Activated T-helper 1 cell treated with Interleukin-2 at 50 U/mL for 16 hours (primary cell): ENCODE measurements around the gene MYPOP.
A peak's percentile ranks its signal among the peaks of the same experiment; 100 is the strongest.
"Not testable (repeated sequence)": the region's sequence is repeated elsewhere in the genome, so short reads cannot be mapped to it uniquely, and the experiment has no call there.

ENCODE experiments used
- DNase-seq: peaks from one replicate; pipeline ENCODE4 v3.0.0-alpha.2; 2020; ENCODE audit warnings: low read depth

The MYPOP gene

GRCh38 chr19:45883881-45884681 is 18.3 kb downstream of the MYPOP start:
- DNase-seq: no peak

- no peak for DNase-seq
Measured at GRCh38 chr19:45883586-45883880, 18.9 kb downstream of the MYPOP start.

GRCh38 chr19:45882652-45883585 is 19.5 kb downstream of the MYPOP start:
- DNase-seq: peak; percentile 65

GRCh38 chr19:45881909-45882528 is 20.4 kb downstream of the MYPOP start:
- no peak for DNase-seq

- no peak for DNase-seq
Measured at GRCh38 chr19:45881082-45881908, 21.1 kb downstream of the MYPOP start.

- no peak for DNase-seq
Measured at GRCh38 chr19:45879971-45880370, 22.4 kb downstream of the MYPOP start.

GRCh38 chr19:45879055-45879454 is 23.4 kb downstream of the MYPOP start:
- DNase-seq: no peak

- DNase-seq: no peak
Measured at GRCh38 chr19:45878043-45878794, 24.2 kb downstream of the MYPOP start.

- no peak for DNase-seq
Measured at GRCh38 chr19:45876411-45877197, 25.8 kb downstream of the MYPOP start.

- DNase-seq: no peak
Measured at GRCh38 chr19:45876161-45876410, 26.3 kb downstream of the MYPOP start.

GRCh38 chr19:45874620-45874966 is 27.8 kb downstream of the MYPOP start:
- DNase-seq: no peak

- no peak for DNase-seq
Measured at GRCh38 chr19:45873219-45873772, 29.1 kb downstream of the MYPOP start.

- no peak for DNase-seq
Measured at GRCh38 chr19:45872095-45872919, 30.1 kb downstream of the MYPOP start.

- no peak for DNase-seq
Measured at GRCh38 chr19:45870798-45871197, 31.6 kb downstream of the MYPOP start.

- not testable (repeated sequence) for DNase-seq
Measured at GRCh38 chr19:45867241-45867640, 35.2 kb downstream of the MYPOP start.

GRCh38 chr19:45866400-45867176 is 35.8 kb downstream of the MYPOP start:
- no peak for DNase-seq

GRCh38 chr19:45865269-45865948 is 37.0 kb downstream of the MYPOP start:
- no peak for DNase-seq

GRCh38 chr19:45864629-45865082 is 37.8 kb downstream of the MYPOP start:
- DNase-seq: no peak
